ENCODE measurements around the gene SLC25A44.

Gene SLC25A44

GRCh38 chr1:156241926-156242325 lies 48.0 kb downstream of the SLC25A44 start, which contains the start of gene BGLAP:
BGLAP (plus strand) TSS chr1:156242184; CDS start chr1:156242232, 48 bp downstream.
- DNase-seq: no peak
- Histone ChIP-seq H3K27me3 (replicated peaks; ENCODE audit: insufficient read depth, low read length) (no peaks in the 10 kb centered on the region), H3F3A (ENCODE audit: insufficient read depth, low read length) (peaks cover 8% of the 10 kb centered on the region; the same call in 1 of the 2 replicates), H4K20me1 (ENCODE audit: insufficient read depth, low read length) (no peaks in the 10 kb centered on the region), H3K9ac (ENCODE audit: low read length) (no peak within 1 kb of the TSS), H2AFZ (ENCODE audit: low read length) (no peak within 1 kb of the TSS), H3K4me1 (ENCODE audit: low read length) (peaks cover 7% of the 10 kb centered on the region; the same call in 1 of the 2 replicates), H3K4me2 (ENCODE audit: low read depth, low read length) (no peak within 1 kb of the TSS), H3K4me3 (ENCODE audit: low read length) (no peak within 1 kb of the TSS), H3K36me3 (replicated peaks; ENCODE audit: insufficient read depth, low read length) (0 out of 2 replicates have a peak, but pooled peaks cover 6% of the 10 kb centered on the region), H3K9me2 (replicated peaks; ENCODE audit: insufficient read depth, low read length) (no peaks in the 10 kb centered on the region), H3K9me3 (replicated peaks; ENCODE audit: insufficient read depth, low read length) (no peaks in the 10 kb centered on the region), H3K79me2 (ENCODE audit: low read length) (no peaks in the 10 kb centered on the region), H3K27ac (ENCODE audit: low read length) (no peak within 1 kb of the TSS)
- TF ChIP-seq EZH2 (optimal IDR thresholded peaks at IDR 0.05; ENCODE audit: low read depth, low read length): no peak
- no peak for TF ChIP-seq CTCF (IDR thresholded peaks at IDR 0.05; ENCODE audit: low read length)
- TF ChIP-seq EZH2phosphoT487 (IDR thresholded peaks at IDR 0.05; ENCODE audit: low read length): no peak

- H3K9ac ChIP-seq (ENCODE audit: low read length): no peak overlapping the region
- 0 out of 2 replicates have a peak, but pooled peaks cover 6% of the 10 kb centered on the region for H3K36me3 ChIP-seq (replicated peaks; ENCODE audit: insufficient read depth, low read length)
- H3K4me3 ChIP-seq (ENCODE audit: low read length): no peak overlapping the region
- peaks cover 7% of the 10 kb centered on the region; the same call in 1 of the 2 replicates for H3K4me1 ChIP-seq (ENCODE audit: low read length)
- H3K27me3 ChIP-seq (replicated peaks; ENCODE audit: insufficient read depth, low read length): no peaks in the 10 kb centered on the region
- no peak overlapping the region for H3K4me2 ChIP-seq (ENCODE audit: low read depth, low read length)
- H3K27ac ChIP-seq (ENCODE audit: low read length): no peak overlapping the region
- peaks cover 14% of the 10 kb centered on the region; the same call in 1 of the 2 replicates for H3F3A ChIP-seq (ENCODE audit: insufficient read depth, low read length)
- H3K79me2 ChIP-seq (ENCODE audit: low read length): no peaks in the 10 kb centered on the region
- H2AFZ ChIP-seq (ENCODE audit: low read length): no peak overlapping the region
- no peaks in the 10 kb centered on the region for H4K20me1 ChIP-seq (ENCODE audit: insufficient read depth, low read length)
- no peaks in the 10 kb centered on the region for H3K9me3 ChIP-seq (replicated peaks; ENCODE audit: insufficient read depth, low read length)
- no peak for TF ChIP-seq CTCF (IDR thresholded peaks at IDR 0.05; ENCODE audit: low read length)
- H3K9me2 ChIP-seq (replicated peaks; ENCODE audit: insufficient read depth, low read length): no peaks in the 10 kb centered on the region
- no peak for DNase-seq
These were observed 48.8 kb downstream of the SLC25A44 start for GRCh38 chr1:156242738-156243137.

GRCh38 chr1:156244126-156244525 lies 50.2 kb downstream of the SLC25A44 start:
- DNase-seq: no peak
- no peak for TF ChIP-seq EZH2phosphoT487 (IDR thresholded peaks at IDR 0.05; ENCODE audit: low read length)
- no peak for TF ChIP-seq CTCF (IDR thresholded peaks at IDR 0.05; ENCODE audit: low read length)
- TF ChIP-seq EZH2 (optimal IDR thresholded peaks at IDR 0.05; ENCODE audit: low read depth, low read length): no peak
- Histone ChIP-seq H3K79me2 (ENCODE audit: low read length) (no peaks in the 10 kb centered on the region), H3K9me2 (replicated peaks; ENCODE audit: insufficient read depth, low read length) (no peaks in the 10 kb centered on the region), H3K9me3 (replicated peaks; ENCODE audit: insufficient read depth, low read length) (no peaks in the 10 kb centered on the region), H2AFZ (ENCODE audit: low read length) (no peak overlapping the region), H3K4me2 (ENCODE audit: low read depth, low read length) (no peak overlapping the region), H3K27ac (ENCODE audit: low read length) (no peak overlapping the region), H3F3A (ENCODE audit: insufficient read depth, low read length) (peaks cover 17% of the 10 kb centered on the region; the same call in 1 of the 2 replicates), H3K4me1 (ENCODE audit: low read length) (peaks cover 7% of the 10 kb centered on the region; the same call in 1 of the 2 replicates), H4K20me1 (ENCODE audit: insufficient read depth, low read length) (no peaks in the 10 kb centered on the region), H3K27me3 (replicated peaks; ENCODE audit: insufficient read depth, low read length) (no peaks in the 10 kb centered on the region), H3K9ac (ENCODE audit: low read length) (no peak overlapping the region), H3K4me3 (ENCODE audit: low read length) (no peak overlapping the region), H3K36me3 (replicated peaks; ENCODE audit: insufficient read depth, low read length) (no peaks in the 10 kb centered on the region)
